GM21390 (cell line): Measurements from ENCODE around the gene BNC2.

Source experiments
- ATAC-seq: cut with Tn5 transposase; IDR thresholded peaks from one replicate; pipeline ENCODE4 v1.9.1; 2021; ENCODE audit not compliant: unreplicated experiment

The BNC2 gene

GRCh38 chr9:16817002-16817401 lies 53.5 kb downstream of the BNC2 start:
- no peak for ATAC-seq

GRCh38 chr9:16816011-16816410 lies 54.5 kb downstream of the BNC2 start:
- no peak for ATAC-seq

GRCh38 chr9:16815079-16815478 lies 55.4 kb downstream of the BNC2 start:
- no peak for ATAC-seq

- ATAC-seq, result no peak
Measured at GRCh38 chr9:16813838-16814237, 56.6 kb downstream of the BNC2 start.

DNA sequence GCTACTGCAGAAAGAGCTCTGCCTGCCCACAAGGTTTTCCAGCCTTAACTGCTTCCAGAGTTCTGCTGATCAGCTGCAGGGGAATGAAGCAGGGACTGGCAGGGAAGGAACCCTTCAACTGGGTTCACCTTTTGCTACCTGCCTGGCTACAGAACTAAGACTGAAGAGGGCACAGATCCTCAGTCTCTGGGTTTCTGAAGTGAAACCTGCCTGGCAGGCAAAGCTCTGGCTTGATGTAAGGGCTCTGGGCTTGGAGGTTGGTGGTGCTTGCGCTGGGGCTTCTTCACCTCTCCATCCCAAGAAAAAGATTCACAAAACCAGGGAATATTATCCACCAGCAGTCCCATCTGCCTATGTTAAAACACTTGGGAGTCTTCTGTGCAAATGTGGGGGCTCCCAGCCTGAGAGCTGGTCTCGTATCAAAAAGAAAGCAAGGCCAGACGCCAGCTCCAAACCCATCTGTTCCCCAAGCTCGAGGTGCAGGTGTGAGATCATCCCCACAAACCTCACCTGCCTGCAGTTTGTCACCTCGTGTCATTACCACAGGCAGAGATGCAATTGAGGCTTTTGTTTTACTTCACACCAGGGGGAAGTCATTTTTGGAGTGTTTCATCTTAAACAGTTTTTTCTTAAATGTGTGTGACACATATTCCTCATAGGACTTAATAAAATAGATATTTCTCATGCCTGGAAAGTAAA lies 58.3 kb downstream of the BNC2 start:
- ATAC-seq, result no peak

GRCh38 chr9:16809912-16810610 lies 60.4 kb downstream of the BNC2 start:
- no peak for ATAC-seq

DNA sequence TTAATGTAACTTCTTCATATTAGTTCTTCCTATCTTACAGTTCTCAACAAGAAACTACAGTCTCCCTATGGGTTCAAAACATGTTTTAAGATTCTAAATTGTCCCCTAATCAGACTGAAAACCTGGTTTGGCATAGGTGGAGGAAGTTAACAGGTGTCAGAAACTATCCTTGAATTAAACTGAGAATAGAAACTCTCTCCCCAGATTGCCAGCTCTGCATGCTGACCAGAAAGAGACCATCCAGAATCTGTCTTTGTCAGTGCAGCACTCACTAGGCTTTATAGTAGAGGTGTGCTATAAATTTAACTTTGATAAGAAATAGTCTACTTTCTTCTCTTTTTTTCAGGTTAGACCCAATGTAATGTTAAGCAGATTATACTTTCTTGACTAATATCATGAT lies 63.8 kb downstream of the BNC2 start:
- ATAC-seq, result no peak

DNA sequence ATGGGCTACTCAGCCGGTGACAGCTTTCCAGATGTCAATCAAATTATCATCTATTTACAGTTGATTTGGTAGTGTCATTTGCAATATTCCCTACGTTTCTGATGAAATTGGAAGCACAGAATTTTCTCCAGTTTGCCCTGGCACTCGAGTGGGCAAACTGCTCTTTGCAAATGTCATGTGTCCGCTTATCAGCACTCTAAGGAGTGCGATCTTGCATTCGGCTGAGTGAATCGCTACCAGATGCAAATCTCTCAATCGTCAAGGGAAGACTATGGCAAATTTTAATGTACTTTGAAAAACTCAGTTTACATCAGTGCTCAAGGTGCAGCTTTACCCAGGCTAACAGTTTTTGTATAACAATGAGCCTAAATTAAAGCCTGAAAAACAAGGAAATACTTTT lies 66.8 kb downstream of the BNC2 start:
- no peak for ATAC-seq

DNA sequence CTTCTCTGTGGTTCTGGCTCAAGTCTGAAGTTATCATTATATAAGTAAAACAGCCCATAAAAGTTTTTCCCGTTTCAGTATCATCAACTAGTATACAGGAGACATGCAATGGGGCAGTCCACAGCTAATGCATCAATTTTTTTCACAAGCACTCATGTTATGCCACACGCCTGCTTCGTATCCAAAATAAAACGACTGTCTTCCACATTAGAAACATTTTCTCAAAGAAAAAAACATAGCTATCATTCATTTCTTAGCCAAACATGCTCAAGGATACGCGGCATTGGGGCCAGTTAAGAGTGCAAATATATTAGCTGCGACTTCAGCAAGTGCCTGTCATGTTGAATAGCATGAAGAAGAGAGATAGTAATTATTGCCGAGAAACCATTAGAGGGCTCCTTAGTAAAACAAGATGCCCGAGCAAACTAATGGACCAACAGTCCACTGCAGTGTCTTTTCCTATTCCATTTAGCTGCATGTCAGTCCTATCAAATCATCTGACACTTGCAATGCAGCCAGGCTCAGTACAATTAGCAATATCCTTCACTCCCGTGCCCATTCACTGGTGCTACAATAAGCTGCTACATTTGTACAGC lies 68.5 kb downstream of the BNC2 start:
- ATAC-seq, result no peak

DNA sequence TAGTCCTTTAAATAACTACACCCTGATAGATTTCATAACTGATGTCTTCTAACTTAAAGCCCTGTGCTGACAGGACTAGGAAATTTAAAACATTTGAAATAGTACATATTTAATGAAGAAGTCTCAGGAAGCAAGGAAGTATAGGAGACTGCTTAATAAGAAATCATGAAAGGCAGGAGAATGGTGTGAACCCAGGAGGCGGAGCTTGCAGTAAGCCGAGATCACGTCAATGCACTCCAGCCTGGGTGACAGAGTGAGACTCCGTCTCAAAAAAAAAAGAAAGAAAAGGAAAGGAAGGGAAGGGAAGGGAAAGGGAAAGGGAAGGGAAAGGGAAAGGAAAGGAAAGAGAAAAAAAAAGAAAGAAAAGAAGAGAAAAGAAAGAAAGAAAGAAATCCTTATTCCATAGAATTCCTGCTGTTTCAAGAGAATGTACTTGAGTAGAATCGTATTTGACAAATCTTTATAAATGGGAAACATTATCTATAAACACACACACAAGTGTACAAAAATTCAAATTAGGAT lies 74.1 kb downstream of the BNC2 start:
- ATAC-seq, result no peak

GRCh38 chr9:16794871-16795639 lies 75.4 kb downstream of the BNC2 start:
- no peak for ATAC-seq

GRCh38 chr9:16794103-16794502 lies 76.4 kb downstream of the BNC2 start:
- no peak for ATAC-seq

DNA sequence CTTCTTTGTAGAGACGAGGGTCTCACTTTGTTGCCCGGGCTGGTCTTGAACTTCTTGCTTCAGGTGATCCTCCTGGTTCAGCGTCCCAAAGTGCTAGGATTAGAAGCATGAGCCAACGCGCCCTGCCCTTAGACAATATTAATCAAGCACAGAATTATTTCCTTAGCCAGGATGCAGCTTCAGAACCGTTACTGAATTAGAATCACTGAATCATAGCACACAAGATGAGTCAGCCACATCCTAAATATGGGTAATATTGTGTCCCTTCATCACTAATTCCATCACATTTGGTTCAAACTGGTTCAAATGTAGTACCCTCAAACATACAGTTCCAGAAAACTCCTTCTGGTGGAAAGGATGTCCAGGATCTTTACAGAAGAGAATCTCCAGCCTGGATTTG lies 82.7 kb downstream of the BNC2 start:
- no peak for ATAC-seq

DNA sequence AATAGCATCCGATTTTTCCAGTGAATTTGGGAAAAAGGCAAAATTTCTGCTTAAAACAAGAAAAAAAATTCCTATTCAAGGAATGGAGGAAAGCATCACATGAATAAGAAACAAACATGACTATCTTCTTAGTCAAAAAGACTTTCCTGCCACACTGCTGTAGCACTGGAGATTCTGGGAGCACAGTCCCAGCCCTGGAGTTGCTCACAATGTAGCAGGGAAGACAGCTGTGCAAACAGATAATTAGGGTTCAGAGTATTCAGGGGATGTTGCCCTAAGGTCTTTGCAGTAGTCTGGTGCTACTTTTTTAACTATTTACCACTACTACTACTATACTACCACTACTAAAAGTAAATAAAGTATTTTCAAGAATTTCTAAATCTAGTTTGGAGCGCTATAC lies 86.5 kb downstream of the BNC2 start:
- ATAC-seq, result no peak

DNA sequence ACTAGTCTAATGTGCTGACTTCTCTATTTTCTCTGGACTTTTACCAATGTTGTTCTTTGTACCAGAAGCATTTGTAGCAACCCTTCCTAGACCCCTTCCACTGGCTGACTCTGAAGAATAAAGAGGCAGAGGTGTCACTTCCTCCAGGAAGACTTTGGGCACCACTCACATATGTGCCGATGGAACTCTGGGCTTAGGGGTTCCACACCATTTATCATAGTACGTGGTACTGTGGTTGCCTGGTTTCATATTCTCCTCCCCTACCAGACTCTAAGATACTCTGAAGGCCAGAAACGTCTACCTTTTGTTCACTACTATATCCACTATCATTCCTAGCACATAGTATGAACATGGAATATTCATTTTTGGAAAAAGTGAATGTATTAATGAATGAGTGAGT lies 88.0 kb downstream of the BNC2 start:
- no peak for ATAC-seq

- no peak for ATAC-seq
Measured at GRCh38 chr9:16775330-16775729, 95.1 kb downstream of the BNC2 start.

DNA sequence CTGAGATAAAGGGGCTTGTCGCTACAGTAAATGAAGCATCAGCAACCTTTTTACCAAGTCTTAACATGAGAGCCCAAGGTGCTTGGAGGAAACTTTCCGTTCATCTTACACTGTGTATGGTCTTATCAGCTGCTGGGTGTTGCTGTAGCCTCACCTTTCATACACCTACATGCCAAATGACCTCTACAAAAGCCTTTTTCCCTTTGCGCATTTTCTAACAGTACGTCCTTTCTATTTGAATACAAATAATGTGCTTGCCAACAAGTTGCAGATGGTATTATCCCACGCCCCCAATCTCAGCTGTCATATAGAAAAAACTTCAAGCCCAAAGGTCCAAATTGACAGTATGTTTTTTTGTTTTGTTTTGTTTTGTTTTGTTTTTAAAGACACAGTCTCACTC lies 96.9 kb downstream of the BNC2 start:
- no peak for ATAC-seq

GRCh38 chr9:16773116-16773515 lies 97.4 kb downstream of the BNC2 start:
- no peak for ATAC-seq

DNA sequence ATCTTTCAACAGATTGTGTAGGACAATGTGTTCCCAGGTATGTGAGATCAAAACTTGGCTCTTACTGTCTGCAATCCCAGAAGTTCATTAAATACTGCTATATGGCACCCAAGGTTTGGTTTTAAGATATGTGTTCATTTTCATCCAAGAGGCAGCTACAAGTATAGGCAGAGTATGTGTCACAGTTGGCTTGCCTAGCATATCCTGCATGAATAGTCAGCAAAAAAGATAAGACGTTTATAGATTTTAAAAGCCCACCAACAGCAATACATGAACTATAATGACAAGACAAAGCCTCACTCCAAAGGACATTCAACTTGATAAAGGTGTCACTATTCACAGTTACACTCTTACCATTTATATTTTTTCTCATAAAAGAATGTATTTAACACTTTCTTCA lies 99.1 kb downstream of the BNC2 start:
- no peak for ATAC-seq

DNA sequence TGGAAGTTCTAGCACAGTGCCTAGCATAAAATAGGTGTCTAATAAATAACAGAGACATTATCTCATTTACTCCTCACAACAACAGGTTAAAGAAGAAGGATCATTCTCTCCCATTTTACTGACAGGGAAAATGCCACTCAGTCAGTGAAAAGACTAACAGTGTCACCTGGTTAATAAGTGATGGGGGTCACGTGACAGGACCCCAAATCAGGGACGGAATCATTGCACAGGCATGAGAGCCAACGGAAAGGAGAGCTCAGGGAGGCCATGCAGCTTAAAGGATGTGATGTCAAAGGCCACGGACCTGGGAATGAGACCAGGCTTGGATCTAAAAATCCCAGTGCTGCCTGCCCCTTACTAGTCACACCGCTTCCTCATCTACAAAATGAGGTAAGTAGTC lies 101.2 kb downstream of the BNC2 start:
- ATAC-seq, result no peak

- no peak for ATAC-seq
Measured at GRCh38 chr9:16768816-16769215, 101.7 kb downstream of the BNC2 start.
